Measurements from ENCODE around the gene DYNC1H1.

DYNC1H1 gene

GRCh38 chr14:102028733-102029132 is 64.4 kb downstream of the DYNC1H1 start:
- no peak for DNase-seq (ENCODE audit: insufficient read length, low spot score)
- no peak for FAIRE-seq

- no peak for FAIRE-seq
- DNase-seq (ENCODE audit: insufficient read length, low spot score) = no peak
Observed at GRCh38 chr14:102029956-102030355, 65.6 kb downstream of the DYNC1H1 start.

GRCh38 chr14:102033241-102033640 is 68.9 kb downstream of the DYNC1H1 start:
- FAIRE-seq = no peak
- DNase-seq (ENCODE audit: insufficient read length, low spot score) = no peak

- no peak for FAIRE-seq
Observed at GRCh38 chr14:102034301-102034700, 69.9 kb downstream of the DYNC1H1 start.

GRCh38 chr14:102035914-102036313 is 71.5 kb downstream of the DYNC1H1 start:
- DNase-seq (ENCODE audit: insufficient read length, low spot score) (no peak), FAIRE-seq (peak; percentile 51)

More at GRCh38 chr14:102034301-102034700, 69.9 kb downstream of the DYNC1H1 start:
- DNase-seq (ENCODE audit: insufficient read length, low spot score) = no peak

- no peak for DNase-seq (ENCODE audit: insufficient read length, low spot score)
- no peak for FAIRE-seq
Observed at GRCh38 chr14:102037686-102038085, 73.3 kb downstream of the DYNC1H1 start.

GRCh38 chr14:102039157-102039556 is 74.8 kb downstream of the DYNC1H1 start:
- FAIRE-seq (no peak), DNase-seq (ENCODE audit: insufficient read length, low spot score) (no peak)

GRCh38 chr14:102040153-102040552 is 75.8 kb downstream of the DYNC1H1 start:
- DNase-seq (ENCODE audit: insufficient read length, low spot score) (no peak), FAIRE-seq (no peak)

GRCh38 chr14:102042699-102043098 is 78.3 kb downstream of the DYNC1H1 start:
- FAIRE-seq = no peak
- no peak for DNase-seq (ENCODE audit: insufficient read length, low spot score)

- peak; percentile 44 for FAIRE-seq
Observed at GRCh38 chr14:102043251-102044025, 79.1 kb downstream of the DYNC1H1 start.

GRCh38 chr14:102044566-102044965 is 80.2 kb downstream of the DYNC1H1 start:
- FAIRE-seq = no peak
- no peak for DNase-seq (ENCODE audit: insufficient read length, low spot score)

More at GRCh38 chr14:102043251-102044025, 79.1 kb downstream of the DYNC1H1 start:
- no peak for DNase-seq (ENCODE audit: insufficient read length, low spot score)

GRCh38 chr14:102046337-102047278 is 82.2 kb downstream of the DYNC1H1 start:
- no peak for FAIRE-seq
- peak; percentile 27 for DNase-seq (ENCODE audit: insufficient read length, low spot score)

GRCh38 chr14:102047808-102048540 is 83.6 kb downstream of the DYNC1H1 start:
- DNase-seq (ENCODE audit: insufficient read length, low spot score) (no peak), FAIRE-seq (no peak)

- no peak for FAIRE-seq
- no peak for DNase-seq (ENCODE audit: insufficient read length, low spot score)
Observed at GRCh38 chr14:102049258-102050025, 85.1 kb downstream of the DYNC1H1 start.

- FAIRE-seq (no peak), DNase-seq (ENCODE audit: insufficient read length, low spot score) (no peak)
Observed at GRCh38 chr14:102050026-102050405, 85.6 kb downstream of the DYNC1H1 start.

GRCh38 chr14:102050625-102051024 is 86.3 kb downstream of the DYNC1H1 start:
- FAIRE-seq (no peak), DNase-seq (ENCODE audit: insufficient read length, low spot score) (no peak)

GRCh38 chr14:102052522-102052921 is 88.1 kb downstream of the DYNC1H1 start:
- FAIRE-seq = no peak
- no peak for DNase-seq (ENCODE audit: insufficient read length, low spot score)

GRCh38 chr14:102055181-102055901 is 91.0 kb downstream of the DYNC1H1 start:
- DNase-seq (ENCODE audit: insufficient read length, low spot score) (peak; percentile 54), FAIRE-seq (no peak)

GRCh38 chr14:102056694-102057442 is 92.5 kb downstream of the DYNC1H1 start:
- no peak for DNase-seq (ENCODE audit: insufficient read length, low spot score)

More at GRCh38 chr14:102056694-102057442, 92.5 kb downstream of the DYNC1H1 start:
- FAIRE-seq = peak; percentile 99
